ENCODE data around the gene CRCP.
"Not testable (repeated sequence)": the region's sequence is repeated elsewhere in the genome, so short reads cannot be mapped to it uniquely, and the experiment has no call there.

Gene CRCP

DNA sequence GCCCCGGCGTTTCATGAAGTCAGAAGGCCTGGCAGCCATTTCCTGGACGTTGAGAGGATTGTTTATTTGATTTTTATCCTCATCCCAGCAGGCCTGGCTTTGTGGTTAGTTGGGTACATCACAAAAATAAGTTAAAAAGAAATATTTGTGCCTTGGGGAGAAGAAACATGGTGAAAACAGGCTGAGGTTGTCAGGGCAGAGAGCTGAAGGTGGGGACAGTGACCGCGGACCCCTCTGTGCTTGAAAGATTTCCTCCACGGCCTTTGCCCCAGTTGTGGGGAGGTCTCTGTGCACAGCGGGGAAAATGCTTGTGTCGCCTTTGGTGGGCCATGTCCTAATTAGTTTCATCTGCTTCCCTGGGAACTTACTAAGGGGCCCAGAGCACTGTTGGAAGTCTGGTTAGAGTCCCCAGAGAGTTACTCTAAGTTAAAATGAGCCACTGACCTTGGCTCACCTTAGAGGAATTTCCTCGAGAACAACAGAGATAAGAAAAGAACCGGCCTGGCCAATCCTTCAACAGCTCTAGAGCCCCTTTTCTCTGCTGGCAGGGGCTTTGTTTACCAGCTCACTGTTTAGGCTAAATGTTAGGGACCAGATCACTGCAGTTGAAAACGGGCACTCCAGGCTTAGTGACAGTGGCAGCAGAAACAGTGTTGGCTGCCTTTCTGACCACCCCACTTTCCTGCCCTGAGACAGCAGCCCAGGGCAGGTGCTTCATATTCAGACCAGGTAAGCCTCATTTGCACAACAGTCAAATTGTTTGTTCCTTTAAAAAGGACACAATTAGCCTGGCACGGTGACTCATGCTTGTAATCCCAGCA lies 37.9 kb downstream of the CRCP start:
- DNase-seq: no peak

DNA sequence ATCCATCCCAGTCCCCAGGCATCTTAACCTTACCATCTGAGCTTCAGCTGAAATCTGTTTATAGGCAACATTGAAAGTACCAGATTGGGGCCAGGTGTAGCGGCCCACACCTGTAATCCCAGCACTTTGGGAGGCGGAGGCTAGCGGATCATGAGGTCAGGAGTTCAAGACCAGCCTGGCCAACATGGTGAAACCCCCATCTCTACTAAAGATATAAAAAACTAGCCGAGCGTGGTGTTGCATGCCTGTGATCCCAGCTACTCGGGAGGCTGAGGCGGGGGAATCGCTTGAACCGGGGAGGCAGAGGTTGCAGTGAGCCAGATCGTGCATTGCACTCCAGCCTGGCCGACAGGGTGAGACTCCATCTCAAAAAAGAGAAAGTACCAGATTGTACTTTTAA lies 39.0 kb downstream of the CRCP start:
- DNase-seq: no peak

DNA sequence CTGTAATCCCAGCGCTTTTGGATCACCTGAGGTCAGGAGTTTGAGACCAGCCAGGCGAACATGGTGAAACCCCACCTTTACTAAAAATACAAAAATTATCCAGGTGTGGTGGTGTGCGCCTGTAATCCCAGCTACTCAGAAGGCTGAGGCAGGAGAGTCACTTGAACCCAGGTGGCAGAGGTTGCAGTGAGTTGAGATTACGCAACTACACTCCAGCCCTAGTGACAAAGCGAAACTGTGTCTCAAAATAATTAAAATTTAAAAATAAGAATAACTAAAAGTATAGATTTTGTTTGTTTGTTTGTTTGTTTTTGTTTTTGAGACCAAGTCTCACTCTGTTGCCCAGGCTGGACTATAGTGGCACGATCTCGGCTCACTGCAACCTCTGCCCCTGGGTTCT lies 41.4 kb downstream of the CRCP start:
- not testable (repeated sequence) for DNase-seq

DNA sequence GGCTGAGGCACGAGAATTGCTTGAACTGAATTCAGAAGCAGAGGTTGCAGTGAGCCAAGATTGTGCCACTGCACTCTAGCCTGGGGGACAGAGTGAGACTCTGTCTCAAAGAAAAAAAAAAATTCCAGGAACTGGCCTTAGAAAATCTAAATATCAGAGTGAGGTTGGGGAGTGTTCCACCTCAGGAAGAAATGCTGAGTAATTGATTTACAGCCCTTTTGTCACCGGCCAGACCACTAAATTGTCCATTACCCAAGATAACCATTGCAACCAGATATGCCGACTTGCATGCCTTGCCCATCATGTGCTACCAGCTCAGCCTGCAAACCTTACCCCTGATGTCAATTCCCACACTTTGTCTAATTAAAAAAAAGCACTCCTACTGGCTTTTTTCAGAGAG lies 42.4 kb downstream of the CRCP start:
- DNase-seq: no peak

DNA sequence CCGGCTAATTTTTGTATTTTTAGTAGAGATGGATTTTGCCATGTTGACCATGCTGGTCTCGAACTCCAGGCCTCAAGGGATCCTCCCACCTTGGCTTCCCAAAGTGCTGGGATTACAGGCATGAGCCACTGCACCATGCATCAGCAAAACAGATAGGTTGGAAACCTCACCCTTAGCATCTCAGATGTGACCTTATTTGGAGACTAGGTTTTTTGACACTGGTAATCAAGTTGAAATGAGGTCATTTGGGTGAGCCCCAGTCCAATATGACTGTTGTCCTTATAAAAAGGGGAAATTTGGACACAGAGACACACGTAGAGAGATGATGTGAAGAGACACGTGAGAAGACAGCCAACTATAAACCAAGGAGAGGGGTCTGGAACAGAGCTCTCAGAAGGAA lies 48.0 kb downstream of the CRCP start:
- no peak for DNase-seq

DNA sequence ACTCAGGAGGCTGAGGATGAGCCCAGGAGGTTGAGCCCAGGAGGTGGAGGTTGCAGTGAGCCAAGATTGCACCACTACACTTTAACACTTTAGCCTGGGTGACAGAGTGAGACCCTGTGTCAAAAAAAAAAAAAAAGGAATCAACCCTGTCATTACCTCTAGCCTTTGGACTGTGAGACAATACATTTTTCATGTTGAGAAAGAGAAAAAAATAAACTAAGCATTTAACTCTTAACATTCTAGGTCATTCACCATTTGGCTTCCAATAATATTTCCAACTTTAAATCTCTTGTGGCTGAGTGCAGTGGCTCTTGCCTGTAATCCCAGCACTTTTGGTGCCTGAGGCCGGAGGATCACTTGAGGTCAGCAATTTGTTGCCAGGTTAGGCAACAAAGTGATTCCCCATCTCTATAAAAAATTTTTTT lies 48.6 kb downstream of the CRCP start:
- DNase-seq: no peak

DNA sequence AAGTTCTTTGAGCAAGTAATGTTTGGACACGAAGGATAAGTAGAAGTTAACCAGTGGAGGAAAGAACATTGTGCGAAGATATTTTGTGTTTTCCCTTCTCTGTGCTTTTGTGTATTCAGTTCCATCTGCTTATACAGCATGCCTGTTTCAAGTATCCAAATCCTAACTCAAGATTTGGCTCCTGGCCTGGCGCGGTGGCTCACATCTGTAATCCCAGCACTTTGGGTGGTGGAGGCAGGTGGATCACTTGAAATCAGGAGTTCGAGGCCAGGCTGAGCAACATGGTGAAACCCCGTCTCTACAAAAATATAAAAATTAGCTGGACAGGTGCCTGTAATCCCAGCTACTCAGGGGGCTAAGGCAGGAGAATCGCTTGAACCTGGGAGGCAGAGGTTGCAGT lies 49.7 kb downstream of the CRCP start:
- no peak for DNase-seq

DNA sequence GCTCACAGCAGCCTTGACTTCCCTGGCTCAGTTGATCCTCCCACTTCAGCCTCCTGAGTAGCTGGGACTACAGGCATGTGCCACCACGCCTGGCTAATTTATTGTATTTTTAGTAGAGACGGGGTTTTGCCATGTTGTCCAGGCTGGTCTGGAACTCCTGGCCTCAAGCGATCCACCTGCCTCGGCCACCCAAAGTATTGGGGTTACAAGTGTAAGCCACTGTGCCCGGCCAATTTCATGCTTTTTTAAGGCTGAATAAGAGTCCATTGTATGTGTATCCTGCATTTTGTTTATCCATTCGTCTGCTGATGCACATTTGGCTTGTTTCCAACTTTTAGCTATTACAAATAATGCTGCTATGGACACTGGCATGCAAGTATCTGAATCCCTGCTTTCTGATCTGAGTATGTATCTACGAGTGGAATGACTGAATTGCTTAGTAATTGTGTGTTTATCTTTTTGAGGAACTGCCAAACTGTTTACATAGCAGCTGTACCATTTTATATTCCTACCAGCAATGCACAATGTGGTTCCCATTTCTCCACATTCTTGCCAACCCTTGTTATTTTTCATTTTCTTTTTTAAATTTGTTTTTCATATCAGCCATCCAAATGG lies 53.2 kb downstream of the CRCP start:
- DNase-seq: no peak

DNA sequence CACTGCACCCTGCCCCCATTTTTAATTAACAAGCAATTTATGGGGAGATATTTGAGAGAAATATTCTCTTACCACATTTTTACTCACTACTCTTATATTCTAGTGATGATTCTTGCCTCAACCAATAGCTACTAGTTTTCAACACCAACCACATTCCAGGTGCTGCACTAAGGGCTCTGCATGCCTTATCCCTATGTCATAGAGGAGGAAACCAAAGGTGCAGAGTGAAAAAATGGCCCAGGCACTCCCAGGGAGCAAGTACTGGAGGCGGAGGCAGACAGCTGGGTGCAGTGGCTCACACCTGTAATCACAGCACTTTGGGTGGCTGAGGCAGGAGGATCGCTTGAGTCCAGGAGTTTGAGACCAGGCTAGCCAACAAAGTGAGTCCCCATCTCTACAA lies 55.0 kb downstream of the CRCP start:
- DNase-seq: no peak

DNA sequence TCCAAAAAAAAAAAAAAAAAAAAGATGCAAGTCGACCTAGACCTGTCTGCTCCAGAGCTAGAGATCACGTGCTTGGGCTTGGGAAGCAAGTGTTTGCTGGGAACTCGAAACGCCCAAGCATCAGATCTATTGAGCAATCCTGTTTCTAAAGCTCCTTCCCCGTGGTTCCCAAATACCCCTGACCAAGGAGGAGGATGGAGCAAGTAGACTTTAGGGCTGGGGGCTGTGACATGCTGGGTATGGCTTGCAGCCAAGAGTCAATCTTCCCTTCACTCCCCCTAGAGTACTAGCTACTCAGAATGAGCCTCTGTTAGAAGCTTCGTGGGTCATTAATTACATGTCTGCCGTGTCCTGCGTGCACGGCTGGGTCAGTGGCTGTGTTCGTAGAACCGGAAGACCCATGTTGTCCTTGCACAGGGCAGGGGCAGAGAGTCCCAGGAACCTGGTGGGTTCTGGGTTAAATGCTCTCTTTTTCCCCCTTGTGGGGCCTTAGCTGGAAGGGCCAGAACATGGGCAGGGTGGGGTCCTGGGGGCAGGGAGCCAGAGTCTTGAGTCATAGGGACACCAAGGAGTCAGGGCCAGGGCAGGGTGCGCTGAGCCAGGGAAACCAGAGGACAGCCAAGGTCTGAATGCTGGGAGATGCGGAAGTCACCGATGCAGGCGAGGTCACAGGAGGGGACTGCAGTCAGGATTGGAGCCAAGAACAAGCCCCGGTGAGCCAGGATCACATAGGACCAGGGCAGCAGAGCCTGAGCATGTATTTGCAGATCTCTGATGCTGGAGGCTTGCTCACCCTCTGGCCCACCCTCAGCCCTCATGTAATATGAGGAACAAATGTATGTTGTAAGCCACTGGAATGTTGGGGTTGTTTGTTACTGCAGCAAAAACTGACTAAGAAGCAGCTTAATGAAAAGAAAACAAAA lies 55.9 kb downstream of the CRCP start:
- no peak for DNase-seq

DNA sequence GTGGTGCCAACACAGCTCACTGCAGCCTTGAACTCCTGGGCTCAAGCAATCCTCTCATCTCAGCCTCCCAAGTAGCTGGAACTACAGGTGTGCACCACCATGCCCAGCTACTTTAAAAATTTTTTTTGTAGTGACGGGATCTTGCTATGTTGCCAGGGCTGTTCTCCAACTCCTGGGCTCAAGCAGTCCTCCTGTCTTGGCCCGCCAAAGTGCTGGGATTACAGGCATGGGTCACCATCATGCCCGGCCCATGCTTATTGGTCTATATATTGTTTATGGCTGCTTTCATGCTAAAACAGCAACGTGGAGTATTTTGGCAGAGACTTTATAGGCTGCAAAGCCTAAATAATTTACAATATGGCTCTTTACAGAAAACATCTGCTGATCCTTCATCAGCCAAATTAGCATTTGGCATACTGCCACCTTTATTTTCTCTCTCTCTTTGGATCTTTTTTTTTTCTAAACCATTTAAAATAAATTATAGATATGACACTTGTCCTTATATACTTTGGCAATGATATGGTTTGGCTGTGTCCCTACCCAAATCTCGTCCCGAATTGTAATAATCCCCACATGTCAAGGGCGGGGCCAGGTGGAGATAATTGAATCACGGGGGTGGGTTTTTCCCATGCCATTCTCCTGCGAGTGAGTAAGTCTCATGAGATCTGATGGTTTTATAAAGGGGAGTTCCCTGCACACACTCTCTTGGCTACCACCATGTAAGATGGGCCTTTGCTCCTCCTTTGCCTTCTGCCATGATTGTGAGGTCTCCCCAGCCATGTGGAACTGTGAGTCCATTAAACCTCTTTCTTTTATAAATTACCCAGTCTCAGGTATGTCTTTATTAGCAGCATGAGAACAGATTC lies 58.1 kb downstream of the CRCP start:
- DNase-seq: not testable (repeated sequence)

DNA sequence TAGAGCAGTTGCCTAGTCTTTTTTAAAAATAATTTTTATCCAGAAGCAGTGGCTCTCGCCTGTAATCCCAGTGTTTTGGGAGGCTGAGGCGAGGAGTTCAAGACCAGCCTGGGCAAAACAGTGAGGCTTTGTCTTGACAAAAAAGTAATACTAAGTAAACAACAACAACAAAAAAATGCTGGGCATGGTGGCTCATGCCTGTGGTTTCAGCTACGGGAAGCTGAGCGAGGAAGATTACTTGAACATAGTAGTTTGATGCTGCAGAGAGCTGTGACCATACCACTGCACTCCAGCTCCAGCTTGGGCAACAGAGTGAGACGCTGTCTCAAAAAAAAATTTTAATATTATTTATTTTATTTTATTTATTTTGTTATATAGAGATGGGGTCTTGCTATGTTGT lies 59.2 kb downstream of the CRCP start:
- DNase-seq: no peak

DNA sequence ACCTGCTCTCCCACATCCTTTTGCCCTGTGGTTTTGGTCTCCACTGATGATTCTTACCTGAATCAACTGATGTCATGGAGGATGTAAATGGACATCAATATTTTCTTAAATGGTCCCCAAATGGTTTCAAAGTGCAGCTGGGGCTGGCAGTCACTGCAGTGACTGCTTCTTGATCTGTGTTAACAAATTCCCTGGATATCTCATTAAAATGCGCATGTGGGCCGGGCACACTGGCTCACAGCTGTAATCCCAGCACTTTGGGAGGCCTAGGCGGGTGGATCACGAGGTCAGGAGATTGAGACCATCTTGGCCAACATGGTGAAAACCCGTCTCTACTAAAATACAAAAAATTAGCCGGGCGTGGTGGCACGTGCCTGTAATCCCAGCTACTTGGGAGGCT lies 60.4 kb downstream of the CRCP start:
- not testable (repeated sequence) for DNase-seq

DNA sequence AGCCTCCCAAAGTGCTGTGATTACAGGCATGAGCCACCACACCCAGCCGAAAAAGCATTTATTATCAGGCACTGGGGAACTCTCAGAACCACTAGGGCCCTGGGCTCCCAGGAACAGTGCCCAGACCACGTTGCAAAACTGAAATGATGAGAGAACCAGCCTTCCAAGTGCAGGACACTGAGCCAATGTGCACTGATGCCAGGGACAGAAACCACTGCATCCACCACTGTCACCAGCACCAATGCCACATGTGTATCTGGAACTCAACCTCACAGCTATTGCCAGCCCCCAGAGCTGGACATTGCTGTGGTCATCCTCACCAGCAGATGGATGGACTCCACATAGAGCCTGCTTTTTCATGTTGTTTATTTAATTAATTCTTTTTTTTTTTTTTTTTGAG lies 62.3 kb downstream of the CRCP start:
- DNase-seq: no peak

DNA sequence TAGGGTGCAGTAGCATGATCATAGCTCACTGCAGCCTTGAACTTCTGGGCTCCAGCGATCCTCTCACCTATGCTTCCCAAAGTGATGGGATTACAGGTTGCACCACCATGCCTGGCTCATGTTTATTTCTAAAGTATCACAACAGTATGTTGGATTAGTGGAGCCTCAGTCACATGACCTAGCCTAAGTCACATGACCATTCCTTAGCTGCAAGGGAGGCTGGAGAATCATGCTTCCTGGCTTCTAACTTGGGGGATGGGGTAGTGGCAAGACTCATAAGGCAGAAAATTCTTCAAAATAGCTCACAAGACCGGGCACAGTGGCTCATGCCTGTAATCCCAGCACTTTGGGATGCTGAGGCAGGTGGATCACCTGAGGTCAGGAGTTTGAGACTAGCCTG lies 63.6 kb downstream of the CRCP start:
- DNase-seq: no peak

DNA sequence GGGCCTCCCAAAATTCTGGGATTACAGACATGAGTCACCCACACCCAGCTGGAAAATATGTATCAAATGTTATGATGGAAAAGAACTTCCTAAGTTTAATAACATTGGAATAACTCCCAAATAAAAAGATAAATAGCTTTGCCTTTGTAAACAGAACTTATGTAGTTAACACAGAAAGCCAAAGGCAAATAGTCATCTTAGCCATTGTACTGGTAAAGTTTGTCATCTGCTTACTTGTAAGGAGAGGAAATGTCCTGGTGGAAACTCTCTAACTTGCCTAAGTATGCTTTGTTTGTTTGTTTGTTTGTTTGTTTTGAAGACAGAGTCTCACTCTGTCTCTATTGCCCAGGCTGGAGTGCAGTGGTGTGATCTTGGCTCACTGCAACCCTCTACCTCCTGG lies 66.7 kb downstream of the CRCP start:
- DNase-seq: no peak

DNA sequence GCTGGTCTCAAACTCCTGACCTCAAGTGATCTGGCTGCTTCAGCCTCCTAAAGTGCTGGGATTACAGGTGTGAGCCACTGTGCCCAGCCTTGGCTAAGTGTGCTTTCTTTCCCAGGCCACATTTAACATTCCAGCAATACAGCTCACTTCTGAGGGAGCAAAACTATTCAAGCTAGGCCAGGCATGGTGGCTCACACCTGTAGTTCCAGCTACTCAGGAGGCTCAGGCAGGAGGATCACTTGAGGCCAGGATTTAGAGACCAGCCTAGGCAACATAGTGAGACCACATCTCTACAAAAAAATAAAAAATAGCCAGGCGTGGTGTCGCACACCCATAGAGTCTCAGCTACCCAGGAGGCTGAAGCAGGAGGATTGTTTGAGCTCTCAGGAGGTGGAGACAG lies 67.2 kb downstream of the CRCP start:
- DNase-seq: no peak

DNA sequence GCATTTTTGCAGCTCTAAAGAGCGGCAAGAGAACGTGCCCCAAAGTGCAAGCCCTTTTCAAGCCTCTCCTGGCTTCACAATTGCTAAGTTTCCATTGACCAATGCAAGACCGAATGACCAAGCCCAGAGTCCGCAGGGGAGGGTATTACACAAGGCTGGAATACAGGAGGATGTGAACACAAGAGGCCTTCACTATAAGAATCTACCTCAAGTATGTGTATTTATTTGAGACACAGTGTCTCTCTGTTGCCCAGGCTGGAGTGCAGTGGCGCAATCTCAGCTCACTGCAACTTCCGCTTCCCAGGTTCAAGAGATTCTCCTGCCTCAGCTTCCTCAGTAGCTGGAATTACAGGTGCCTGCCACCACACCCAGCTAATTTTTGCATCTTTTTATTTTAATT lies 68.3 kb downstream of the CRCP start:
- DNase-seq: no peak

DNA sequence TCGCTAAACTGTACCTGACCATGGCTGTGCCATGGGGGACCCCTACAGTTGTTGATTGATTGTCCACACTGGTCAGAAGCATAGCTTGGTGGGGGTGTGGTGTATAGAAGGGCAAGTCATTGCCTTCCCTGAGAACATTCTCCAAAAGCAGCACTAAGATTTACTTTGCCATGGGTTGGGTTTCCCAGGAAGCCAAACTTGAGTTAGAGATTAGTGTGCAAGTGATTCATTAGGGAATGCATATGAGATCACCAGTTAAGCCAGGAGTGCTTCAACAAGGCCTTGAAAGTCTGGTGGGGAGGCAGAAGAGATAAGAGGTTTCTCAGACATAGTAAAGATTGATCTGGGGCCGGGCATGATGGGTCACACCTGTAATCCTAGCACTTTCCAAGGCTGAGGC lies 69.1 kb downstream of the CRCP start:
- DNase-seq: no peak

DNA sequence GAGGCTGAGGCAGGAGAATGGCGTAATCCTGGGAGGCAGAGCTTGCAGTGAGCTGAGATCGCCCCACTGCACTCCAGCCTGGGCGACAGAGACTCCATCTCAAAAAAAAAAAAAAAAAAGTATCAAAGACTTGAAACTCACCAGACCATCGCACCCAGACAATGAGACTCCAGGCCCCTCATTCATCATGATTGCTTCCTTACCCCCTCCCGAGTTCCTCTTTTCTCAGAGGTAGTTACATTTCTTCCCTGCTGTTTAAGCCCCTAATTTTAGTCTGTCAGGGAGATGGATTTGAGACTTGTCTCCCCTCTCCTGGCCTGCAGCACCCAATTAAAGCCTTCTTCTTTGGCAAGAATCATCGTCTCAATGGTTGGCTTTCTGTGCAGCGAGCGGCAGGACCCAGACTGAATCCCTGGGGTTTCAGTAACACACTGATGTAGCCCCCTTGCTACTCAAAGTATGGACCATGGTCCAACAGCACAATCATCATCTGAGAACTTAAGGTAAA lies 71.1 kb downstream of the CRCP start:
- no peak for DNase-seq

DNA sequence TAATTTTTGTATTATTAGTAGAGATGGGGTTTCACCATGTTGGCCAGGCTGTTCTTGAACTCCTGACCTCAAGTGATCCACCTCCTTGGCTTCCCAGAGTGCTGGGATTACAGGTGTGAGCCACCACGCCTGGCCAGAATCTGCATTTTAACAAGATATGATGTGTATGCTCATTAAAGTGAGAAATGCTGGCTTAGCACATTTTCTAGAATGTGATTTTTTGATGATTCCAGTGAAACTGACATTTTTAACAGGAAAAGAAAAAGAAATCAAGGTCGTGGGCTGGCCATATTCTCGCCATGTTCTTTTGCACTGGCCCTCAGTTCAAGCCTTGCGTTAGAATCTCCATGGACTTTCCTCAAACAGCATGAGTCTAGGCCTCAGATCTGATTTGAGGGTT lies 72.3 kb downstream of the CRCP start:
- DNase-seq: no peak

Data from hypothalamus (tissue), 51 donors.